HFFc6 (cell line): Measurements from ENCODE around the gene ARHGAP22. TPM values are rescaled to one million over a fixed set of nuclear protein-coding genes. Genes with fewer than 3 reads are reported as not detected.

Experiments
- DNase-seq: peaks from one replicate; pipeline ENCODE4 v3.0.0-alpha.2; 2018
- H3K27ac Mint-ChIP-seq: 2 replicates; pipeline ENCODE4 v1.8.0; 2020; ENCODE audit warnings: mild to moderate bottlenecking, mixed read lengths
- H3K27me3 Mint-ChIP-seq: 2 replicates; pipeline ENCODE4 v1.8.0; 2021; ENCODE audit warnings: mild to moderate bottlenecking, moderate library complexity, mixed read lengths; ENCODE audit not compliant: insufficient read depth
- H3K36me3 Mint-ChIP-seq: 2 replicates; pipeline ENCODE4 v1.8.0; 2021; ENCODE audit warnings: low read depth, mixed read lengths
- H3K4me1 Mint-ChIP-seq: 2 replicates; pipeline ENCODE4 v1.8.0; 2020; ENCODE audit warnings: low read depth, mixed read lengths
- H3K4me3 Mint-ChIP-seq: 2 replicates; pipeline ENCODE4 v1.8.0; 2020; ENCODE audit warnings: mild to moderate bottlenecking, moderate library complexity, mixed read lengths
- H3K9me3 Mint-ChIP-seq: 2 replicates; pipeline ENCODE4 v1.8.0; 2020; ENCODE audit warnings: mild to moderate bottlenecking, mixed read lengths
- total RNA-seq, 6 experiments: library from RNA; stranded (reverse); fragmentation: NEBNext Ultra II Directional; extraction: Animal tissue kit (Norgen Biotek cat#: 25700); gene quantifications; 2 replicates in 1 of 6; 3 replicates in 5 of 6; pipeline ENCODE4 v1.2.3, GENCODE V29; 2021
- TF ChIP-seq, protein P1 (sequence below): fragments of 200-600 bp; sonication (generic); IDR thresholded peaks from 2 replicates; pipeline ENCODE4 v1.5.0; 2021; ENCODE audit warnings: antibody characterized with exemption, mild to moderate bottlenecking

The ARHGAP22 gene
- total RNA-seq, 6 experiments from 2014 or later: 74.3 to 117 (median 95.7) TPM

DNA sequence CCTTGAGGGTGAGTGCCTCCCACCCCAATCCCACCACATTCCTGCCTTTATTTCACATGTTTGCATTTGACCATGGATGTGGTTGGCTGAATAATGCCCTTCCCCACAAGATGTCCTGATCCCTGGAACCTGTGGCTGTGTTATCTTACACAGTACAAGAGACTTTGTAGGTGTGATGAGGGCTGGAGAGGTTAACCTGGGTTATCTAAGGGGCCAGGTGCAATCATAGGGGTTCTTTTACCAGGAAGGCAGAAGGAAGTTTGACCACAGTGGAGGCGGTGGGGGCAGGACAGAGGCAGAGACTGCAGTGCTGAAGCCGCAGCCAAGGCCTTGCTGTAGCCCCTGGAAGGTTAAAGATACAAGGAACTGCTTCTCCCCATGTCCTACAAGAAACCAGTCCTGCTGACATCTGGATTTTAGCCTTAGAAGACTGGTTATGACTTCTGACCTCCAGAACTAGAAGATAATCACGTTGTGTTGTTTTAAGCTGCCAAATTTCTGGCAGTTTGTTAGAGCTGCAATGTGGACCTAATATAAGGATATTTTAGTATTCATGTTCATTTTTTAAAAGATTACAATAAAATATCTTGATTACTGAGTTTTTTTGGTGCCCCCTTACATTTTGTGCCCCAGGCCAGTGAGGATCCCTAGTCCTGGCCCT is 136.6 kb downstream of the ARHGAP22 start:
- Mint-ChIP-seq H3K4me1 (peaks cover 37% of the 10 kb centered on the region), H3K27ac (peak overlapping the region; percentile 44; the same call in 1 of the 2 replicates), H3K4me3 (no peak overlapping the region)

DNA sequence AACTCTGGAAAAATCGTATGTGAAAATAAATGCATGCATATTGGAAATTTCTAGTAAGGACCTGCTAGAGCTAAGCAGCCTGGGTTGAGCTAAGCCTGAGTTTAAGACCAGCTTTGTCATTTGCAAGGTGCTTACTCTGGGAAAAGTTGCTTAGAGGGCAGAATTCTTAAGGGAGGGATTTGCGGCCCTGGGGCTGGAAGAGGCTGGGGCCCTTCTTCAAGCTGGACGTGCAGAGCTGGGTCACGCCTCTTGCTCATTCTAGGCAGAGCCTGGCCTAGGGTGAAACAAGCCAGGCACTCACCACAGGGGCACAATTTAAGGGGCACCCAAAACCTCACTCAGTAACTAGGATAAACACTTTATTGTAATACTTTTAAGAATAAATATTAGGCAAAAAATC is 137.2 kb downstream of the ARHGAP22 start:
- DNase-seq: no peak
- H3K9me3 Mint-ChIP-seq: no peaks in the 10 kb centered on the region
- H3K36me3 Mint-ChIP-seq: peaks cover 8% of the 10 kb centered on the region
- TF ChIP-seq, protein P1, sequence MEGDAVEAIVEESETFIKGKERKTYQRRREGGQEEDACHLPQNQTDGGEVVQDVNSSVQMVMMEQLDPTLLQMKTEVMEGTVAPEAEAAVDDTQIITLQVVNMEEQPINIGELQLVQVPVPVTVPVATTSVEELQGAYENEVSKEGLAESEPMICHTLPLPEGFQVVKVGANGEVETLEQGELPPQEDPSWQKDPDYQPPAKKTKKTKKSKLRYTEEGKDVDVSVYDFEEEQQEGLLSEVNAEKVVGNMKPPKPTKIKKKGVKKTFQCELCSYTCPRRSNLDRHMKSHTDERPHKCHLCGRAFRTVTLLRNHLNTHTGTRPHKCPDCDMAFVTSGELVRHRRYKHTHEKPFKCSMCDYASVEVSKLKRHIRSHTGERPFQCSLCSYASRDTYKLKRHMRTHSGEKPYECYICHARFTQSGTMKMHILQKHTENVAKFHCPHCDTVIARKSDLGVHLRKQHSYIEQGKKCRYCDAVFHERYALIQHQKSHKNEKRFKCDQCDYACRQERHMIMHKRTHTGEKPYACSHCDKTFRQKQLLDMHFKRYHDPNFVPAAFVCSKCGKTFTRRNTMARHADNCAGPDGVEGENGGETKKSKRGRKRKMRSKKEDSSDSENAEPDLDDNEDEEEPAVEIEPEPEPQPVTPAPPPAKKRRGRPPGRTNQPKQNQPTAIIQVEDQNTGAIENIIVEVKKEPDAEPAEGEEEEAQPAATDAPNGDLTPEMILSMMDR: no peak
- H3K4me1 Mint-ChIP-seq: peaks cover 34% of the 10 kb centered on the region
- peaks cover 12% of the 10 kb centered on the region for H3K27me3 Mint-ChIP-seq
- no peak overlapping the region for H3K27ac Mint-ChIP-seq
- no peak overlapping the region for H3K4me3 Mint-ChIP-seq

More for the DNA sequence above, 136.6 kb downstream of the ARHGAP22 start:
- no peak for DNase-seq
- peaks cover 12% of the 10 kb centered on the region for H3K27me3 Mint-ChIP-seq
- no peaks in the 10 kb centered on the region for H3K9me3 Mint-ChIP-seq
- H3K36me3 Mint-ChIP-seq: peaks cover 14% of the 10 kb centered on the region
- TF ChIP-seq, protein P1: no peak

DNA sequence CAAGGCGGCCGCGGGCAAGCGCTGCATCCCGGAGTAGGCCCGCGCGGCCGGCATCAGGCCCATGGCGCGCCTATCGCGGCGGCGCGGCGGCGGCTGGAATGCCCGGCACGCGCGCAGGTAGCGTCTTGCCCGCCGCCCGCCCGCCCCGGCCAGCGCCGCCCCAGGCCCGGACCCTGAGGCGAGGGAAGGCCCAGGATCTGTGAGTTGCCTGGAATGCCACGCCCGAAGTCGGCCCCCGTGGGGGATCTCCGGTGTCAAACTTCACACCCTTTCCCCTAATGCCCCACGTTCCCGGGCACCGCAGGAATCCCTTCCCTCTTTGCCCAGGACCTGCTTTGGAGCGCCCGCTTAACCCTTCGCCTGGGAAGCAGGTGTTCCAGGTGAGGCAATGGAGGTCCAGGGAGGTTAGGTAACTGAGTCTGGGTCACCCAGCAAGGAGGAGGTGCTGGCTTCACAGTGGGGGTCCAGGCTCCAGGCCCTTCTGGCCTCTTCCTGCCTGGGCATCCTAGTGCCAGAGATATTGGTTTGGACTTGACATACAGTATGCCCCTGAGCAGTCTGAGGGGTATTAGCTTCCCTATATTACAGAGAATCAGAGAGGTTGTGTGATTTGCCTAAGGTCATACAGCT is 138.1 kb downstream of the ARHGAP22 start:
- Mint-ChIP-seq H3K4me1 (peaks cover 28% of the 10 kb centered on the region), H3K4me3 (no peak overlapping the region), H3K27ac (no peak overlapping the region), H3K27me3 (peaks cover 12% of the 10 kb centered on the region), H3K9me3 (no peaks in the 10 kb centered on the region), H3K36me3 (peaks cover 6% of the 10 kb centered on the region; the same call in 1 of the 2 replicates)
- no peak for DNase-seq
- TF ChIP-seq, protein P1: no peak

DNA sequence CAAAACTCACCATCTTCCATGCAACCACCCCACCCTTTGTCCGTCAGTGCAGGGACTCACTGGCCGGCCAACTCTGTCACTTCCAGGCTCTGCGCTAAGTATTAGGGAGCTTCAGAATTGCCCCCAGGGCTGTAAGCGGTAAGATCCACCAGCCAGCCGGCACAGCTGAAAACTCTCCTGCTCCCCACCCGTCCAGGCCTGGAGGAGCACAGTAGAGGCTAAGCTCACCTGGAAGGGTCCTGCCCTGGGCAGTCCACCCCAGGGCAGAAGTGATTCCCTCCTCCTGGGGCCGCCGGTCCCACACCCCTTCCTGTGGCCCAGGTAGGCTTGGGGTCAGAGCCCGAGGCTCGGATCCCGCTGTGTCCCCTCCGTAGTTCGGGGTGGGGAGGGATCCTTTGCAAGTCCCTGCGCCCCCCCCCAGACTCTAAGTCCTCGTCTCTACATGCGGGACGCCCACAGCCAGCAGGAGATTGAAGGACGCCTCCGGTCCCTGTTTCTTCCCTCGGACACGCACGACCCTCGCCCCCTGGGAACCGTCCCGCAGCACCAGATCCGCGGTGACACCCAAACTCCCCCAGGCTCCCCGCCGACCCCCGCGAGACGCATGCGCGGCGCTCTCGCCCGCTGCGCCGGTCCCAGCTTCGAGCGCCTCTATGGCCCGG is 138.9 kb downstream of the ARHGAP22 start:
- Mint-ChIP-seq H3K27ac (no peak overlapping the region; the same call in 1 of the 2 replicates), H3K27me3 (peaks cover 10% of the 10 kb centered on the region), H3K36me3 (peaks cover 5% of the 10 kb centered on the region), H3K9me3 (no peaks in the 10 kb centered on the region), H3K4me1 (peaks cover 28% of the 10 kb centered on the region), H3K4me3 (no peak overlapping the region)
- TF ChIP-seq, protein P1: no peak
- no peak for DNase-seq

GRCh38 chr10:48464871-48465736 is 139.8 kb downstream of the ARHGAP22 start:
- TF ChIP-seq, protein P1: no peak
- H3K9me3 Mint-ChIP-seq: no peaks in the 10 kb centered on the region
- no peak overlapping the region; the same call in 1 of the 2 replicates for H3K27ac Mint-ChIP-seq
- H3K4me3 Mint-ChIP-seq: no peak overlapping the region
- peaks cover 31% of the 10 kb centered on the region for H3K4me1 Mint-ChIP-seq
- H3K36me3 Mint-ChIP-seq: peaks cover 14% of the 10 kb centered on the region
- H3K27me3 Mint-ChIP-seq: peaks cover 10% of the 10 kb centered on the region
- DNase-seq: no peak
